Fibroblast of lung (primary cell): ENCODE results near the gene ATP6V0E1.

Experiments used
- EZH2 ChIP-seq: IDR thresholded peaks from 2 replicates; pipeline ENCODE4 v1.5.1; 2012; ENCODE audit warnings: low read length, control low read depth, mild to moderate bottlenecking; ENCODE audit errors: missing control alignments
- TF ChIP-seq, protein P1 (sequence below), 2 donors: IDR thresholded peaks in 1 of 2; conservative IDR thresholded peaks in 1 of 2; 1 replicate in 1 of 2; 2 replicates in 1 of 2; pipeline ENCODE4 v1.5.1; 2011 to 2012; ENCODE audit warnings: low read length in 2 of 2, control low read depth in 1 of 2, inconsistent platforms in 1 of 2, low read depth in 1 of 2, mild to moderate bottlenecking in 1 of 2

DNA sequence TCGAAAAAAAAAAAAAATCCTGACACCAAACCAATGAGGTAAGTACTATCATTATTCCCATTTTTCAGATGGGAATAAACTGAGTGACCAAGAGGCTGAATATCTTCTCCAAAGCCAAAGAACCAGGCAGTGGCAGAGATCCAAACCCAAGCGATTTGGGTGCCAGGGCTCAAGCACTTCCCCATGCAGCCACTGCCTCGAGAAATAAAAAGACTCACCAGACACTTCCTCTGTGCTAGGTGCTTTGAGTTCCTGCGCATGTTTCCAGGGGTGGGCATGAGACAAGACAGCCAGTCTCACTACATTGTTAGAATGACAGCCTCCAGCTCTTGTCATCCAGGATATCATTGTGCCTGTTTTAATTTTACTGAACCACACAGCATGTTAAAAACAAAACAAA, 26.6 kb upstream of the ATP6V0E1 start:
- TF ChIP-seq, protein P1, sequence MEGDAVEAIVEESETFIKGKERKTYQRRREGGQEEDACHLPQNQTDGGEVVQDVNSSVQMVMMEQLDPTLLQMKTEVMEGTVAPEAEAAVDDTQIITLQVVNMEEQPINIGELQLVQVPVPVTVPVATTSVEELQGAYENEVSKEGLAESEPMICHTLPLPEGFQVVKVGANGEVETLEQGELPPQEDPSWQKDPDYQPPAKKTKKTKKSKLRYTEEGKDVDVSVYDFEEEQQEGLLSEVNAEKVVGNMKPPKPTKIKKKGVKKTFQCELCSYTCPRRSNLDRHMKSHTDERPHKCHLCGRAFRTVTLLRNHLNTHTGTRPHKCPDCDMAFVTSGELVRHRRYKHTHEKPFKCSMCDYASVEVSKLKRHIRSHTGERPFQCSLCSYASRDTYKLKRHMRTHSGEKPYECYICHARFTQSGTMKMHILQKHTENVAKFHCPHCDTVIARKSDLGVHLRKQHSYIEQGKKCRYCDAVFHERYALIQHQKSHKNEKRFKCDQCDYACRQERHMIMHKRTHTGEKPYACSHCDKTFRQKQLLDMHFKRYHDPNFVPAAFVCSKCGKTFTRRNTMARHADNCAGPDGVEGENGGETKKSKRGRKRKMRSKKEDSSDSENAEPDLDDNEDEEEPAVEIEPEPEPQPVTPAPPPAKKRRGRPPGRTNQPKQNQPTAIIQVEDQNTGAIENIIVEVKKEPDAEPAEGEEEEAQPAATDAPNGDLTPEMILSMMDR (conservative IDR thresholded peaks at IDR 0.05 in 1 of 2, IDR thresholded peaks at IDR 0.05 in 1 of 2; ENCODE audit: low read depth in 1 of 2, low read length in 2 of 2) = no peak
- TF ChIP-seq EZH2 = no peak
